Fibroblast of peridontal ligament (primary cell): Measurements from ENCODE around the gene BRIP1.
A peak's percentile ranks its signal among the peaks of the same experiment; 100 is the strongest.

ENCODE experiments used
- DNase-seq: peaks from one replicate; pipeline ENCODE4 v3.0.0-alpha.2; 2010; ENCODE audit errors: extremely low read depth

The BRIP1 gene

DNA sequence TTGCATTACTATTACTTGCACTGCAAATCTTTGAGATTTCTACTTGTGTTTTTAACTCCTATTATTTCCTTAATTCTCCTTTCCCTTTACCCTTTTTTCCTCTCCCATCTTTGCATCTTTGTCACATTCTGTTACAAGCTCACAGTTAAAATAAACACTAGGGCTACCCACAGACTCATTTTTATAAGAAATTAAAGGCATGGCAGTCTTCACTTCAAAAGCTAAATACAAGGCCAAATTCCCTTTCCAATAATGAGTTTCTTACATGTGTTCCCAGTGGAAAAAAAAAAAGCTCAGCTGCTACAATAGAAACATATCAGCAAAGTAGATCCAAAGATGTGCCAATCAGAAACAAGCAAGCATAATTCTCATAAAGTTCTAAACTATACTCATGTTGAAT is 3.7 kb upstream of the BRIP1 start:
- no peak for DNase-seq

DNA sequence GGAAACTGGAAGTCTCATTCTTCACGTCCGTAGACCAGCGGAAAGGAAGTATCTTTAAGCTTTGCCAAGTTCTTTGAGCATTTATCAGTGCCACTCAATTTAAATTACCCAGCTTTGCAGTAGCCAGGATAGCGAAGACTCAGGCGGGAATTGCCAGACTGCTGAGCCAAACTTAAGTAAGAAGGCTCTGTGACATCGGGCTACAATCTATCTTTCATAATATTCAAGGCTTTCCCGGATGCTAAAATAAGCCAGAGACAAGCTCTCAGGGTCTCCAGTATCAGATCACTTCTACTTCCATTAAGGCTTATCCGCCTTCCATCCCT is 436 bp upstream of the BRIP1 start:
- DNase-seq = no peak

DNA sequence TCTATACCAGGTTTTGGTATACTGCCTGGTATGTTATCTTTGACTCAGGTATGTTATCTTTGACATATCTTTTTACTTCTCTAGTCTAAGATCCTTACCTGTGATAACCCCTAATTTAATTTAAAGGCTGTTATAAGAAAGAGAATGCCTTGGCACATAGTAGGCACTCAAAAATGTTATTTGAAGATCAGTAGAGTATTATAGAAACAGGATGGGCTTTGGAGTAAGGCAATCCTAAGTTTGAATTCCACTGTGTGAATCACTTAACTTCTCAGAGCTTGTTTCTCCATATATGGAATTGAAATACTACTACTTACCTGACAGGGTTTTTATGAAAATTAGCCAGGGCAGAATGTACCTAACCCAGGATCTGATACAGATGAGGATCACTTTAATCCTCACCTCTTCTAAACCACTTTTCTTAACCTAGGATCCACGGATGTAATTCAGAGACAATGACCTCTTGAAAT is 1.2 kb downstream of the BRIP1 start:
- DNase-seq = peak; percentile 45

DNA sequence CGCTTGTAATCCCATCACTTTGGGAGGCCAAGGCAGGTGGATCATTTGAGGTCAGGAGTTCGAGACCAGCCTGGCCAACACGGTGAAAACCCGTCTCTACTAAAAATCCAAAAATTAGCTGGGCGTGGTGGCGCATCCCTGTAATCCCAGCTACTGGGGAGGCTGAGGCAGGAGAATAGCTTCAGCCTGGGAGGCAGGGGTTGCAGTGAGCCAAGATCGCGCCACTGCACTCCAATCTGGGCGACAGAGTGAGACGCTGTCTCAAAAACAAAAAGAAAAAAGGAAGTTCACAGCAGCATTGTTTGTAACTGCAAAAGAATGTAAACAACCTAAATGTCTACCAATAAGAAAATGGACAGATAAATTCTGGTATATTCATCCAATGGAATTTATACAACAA is 2.9 kb downstream of the BRIP1 start:
- peak; percentile 14 for DNase-seq

DNA sequence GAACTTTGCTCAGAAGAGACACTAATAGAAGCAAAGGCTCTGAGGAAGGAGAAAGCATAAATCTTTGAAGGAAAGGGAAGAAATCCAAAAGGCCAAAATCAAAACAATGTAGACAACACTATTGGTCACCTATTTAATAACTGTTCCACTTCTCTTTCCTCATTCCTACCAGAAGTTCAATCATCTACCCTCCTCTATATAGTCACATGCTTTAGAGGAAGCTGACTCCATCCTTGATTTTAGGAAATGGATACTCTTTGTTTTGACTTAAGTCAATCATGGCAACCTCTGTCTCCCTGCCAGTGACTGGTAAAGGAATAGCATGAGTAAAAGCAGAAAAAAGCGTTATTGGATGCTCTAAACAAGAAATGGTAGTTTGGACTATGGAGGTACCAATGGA is 7.3 kb downstream of the BRIP1 start:
- no peak for DNase-seq

DNA sequence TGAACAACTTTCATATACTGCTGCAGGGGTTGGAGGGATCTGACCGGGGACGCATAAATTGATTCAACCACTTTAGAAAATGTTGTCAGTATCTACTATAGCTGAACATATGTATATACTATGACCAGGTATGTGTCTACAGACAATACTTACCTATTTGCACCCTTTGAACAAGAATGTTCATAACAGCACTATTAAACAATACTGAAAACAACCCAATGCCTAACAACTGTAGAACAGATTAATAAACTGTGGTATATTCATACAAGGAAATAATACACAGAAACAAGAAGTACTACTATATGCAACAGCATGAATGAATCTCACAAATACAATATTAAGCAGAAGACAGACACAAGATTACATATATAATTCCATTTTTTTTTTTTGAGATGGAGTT is 10.5 kb downstream of the BRIP1 start:
- no peak for DNase-seq

DNA sequence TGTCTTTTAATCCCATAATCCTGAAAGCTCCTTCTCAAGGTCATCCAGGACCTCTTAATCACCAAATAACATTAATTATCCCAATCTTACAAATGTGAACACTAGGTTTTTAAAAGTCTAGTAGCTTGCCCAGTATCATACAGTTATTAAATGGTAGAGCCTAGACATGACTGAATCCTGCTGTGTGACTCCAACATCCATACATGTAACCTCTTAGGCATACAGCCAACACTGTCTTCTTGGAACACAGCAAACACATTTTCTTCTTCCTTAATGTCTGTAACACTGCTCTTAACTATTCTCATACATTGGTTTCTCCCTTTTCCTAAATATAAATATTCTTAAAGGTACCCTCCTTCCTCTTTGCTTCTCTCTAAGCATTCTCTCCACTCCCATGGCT is 13.7 kb downstream of the BRIP1 start:
- peak; percentile 18 for DNase-seq

DNA sequence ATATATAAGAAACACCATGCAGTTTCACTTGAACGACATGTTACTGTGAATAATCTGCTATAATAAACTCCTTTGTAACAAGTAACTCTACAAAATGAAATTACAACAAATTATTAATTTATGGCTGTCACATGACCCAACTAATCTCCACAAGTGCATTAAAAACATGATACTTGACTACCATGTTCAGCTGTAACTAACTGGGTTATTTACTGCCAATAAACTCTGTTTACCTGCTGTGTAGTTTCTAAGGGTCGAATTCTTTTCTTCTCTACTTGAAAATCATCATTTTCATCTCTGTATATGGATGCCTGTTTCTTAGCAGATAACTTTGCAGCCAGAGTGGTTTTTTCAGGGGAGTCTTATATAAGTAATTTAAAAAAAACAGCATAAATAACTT is 14.4 kb downstream of the BRIP1 start:
- DNase-seq = no peak

DNA sequence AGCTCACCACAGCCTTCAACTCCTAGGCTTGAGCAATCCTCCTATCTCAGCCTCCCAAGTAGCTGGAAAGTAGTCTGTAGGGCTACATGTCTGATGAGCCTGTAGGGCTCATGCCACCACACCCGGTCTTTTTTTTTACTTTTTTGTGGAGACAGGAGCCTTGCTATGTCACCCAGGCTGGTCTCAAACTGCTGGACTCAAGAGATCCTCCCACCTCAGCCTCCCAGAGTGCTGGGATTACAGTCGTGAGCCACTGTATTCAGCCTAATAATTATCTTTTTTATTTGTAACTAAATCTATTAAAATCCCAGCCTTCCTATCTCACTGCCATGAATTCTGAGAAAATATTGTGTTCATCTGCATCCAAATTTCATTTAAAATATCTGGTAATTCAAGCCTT is 15.1 kb downstream of the BRIP1 start:
- DNase-seq = no peak

DNA sequence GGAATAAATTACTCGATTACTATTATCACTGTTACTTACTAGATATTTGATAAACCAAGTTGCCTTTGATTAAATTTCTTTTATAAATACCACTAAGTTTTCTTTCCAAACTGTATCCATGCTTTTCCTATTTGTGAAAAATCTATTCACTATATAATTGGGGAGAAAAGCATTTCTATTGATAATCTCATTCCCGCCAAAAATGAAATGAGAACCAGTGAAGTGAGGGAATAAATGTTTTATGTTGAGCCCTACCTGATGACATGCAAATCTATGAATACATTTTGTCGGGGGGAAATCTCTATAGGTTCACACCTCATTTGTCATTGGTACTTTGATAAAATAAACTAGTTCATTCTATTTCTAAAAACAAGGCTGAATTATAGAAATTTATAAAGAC is 15.7 kb downstream of the BRIP1 start:
- DNase-seq = no peak

DNA sequence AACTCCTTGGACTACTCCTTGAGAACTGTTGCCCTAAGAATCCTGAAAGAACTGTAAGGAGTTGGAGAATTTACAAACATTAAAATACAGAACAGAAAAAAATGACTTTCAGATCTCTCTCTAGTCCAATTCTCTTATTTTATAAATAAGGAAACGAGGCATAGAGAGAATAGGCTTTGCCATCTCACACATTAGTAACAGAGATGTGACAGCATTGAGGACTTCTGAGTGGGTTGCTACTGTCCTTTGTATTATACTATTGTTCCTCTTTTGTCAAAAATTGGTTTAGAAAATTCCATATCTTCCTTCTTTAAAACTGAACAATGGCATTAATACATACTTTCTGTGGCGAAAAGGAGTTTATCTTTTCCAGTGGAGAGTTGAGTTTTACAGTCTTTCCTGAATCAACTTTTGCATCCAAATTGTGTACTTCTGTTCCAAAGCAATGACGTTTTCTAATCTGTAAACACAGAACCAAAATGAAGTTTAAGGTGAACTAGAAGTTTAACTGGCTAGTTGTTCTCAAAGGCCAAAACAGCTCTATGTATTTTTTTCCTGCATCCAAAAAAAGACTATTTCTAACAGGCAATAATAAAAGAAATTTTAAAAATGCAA is 16.5 kb downstream of the BRIP1 start:
- no peak for DNase-seq

DNA sequence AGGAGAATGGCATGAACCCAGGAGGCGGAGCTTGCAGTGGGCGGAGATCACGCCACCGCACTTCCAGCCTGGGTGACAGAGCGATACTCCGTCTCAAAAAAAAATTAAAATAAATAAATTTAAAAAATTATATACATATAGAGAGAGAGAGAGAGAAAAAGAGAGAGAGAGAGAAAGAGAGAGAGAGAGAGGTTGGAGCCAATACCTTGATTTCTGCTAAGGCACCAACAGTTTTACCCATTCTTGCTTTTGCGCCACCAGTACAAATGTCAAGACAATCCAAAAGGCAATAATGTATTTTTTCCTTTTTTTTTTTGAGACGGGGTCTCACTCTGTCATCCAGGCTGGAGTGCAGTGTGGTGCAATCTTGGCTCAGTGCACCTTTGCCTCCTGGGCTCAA is 17.2 kb downstream of the BRIP1 start:
- no peak for DNase-seq

DNA sequence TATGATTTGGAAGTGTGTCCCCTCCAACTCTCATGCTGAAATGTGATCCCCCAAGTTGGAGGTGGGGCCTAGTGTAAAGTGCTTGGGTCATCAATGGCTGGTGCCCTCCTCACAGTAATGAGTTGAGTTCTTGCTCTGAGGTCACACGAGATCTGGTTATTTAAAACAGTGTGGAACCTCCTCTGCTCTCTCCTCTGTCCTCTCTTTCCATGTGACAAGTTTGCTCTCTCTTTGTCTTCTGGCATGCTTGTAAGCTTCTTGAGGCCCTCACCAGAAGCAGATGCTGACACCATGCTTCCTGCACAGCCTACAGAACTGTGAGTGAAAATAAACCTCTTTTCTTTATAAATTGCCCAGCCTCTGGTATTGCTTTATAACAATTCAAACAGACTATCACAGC is 19.9 kb downstream of the BRIP1 start:
- no peak for DNase-seq

DNA sequence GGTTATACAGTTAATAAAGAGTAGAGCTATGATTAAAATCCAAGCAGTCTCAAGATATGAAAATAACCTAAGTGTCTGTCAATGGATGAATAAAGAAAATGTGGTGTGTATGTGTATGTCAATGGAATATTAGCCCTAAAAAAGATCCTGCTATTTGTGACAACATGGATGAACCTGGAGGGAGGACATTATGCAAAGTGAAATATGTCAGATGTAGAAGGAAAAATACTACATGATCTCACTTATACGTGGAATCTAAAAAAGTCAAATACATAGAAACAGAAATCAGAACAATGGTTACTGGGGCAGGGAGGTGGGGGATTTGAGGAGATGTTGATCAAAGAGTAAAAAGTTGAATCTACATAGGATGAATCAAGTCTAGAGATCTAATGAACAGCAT is 20.4 kb downstream of the BRIP1 start:
- DNase-seq = no peak

DNA sequence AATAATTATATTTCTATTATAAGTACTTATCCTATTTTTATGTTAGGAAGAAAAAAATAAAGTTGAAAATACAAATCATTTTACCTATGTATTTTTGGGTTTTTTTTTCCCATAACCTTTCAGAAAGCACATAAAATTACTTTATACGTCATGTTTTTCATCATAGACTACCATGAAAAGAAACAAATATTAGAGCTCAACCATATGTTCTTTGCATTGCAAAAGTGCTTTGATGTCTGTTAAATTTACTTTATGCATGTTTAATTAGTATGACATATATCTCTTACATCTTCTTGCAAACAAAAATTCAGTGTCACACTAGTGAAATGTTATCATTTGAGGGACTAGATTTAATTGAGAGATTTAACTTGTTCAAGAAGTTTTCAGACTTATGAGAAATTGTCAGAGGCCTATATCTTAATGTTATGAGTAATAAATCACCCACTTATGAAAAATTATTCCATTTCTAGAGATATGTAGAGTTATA is 24.0 kb downstream of the BRIP1 start:
- DNase-seq = no peak

DNA sequence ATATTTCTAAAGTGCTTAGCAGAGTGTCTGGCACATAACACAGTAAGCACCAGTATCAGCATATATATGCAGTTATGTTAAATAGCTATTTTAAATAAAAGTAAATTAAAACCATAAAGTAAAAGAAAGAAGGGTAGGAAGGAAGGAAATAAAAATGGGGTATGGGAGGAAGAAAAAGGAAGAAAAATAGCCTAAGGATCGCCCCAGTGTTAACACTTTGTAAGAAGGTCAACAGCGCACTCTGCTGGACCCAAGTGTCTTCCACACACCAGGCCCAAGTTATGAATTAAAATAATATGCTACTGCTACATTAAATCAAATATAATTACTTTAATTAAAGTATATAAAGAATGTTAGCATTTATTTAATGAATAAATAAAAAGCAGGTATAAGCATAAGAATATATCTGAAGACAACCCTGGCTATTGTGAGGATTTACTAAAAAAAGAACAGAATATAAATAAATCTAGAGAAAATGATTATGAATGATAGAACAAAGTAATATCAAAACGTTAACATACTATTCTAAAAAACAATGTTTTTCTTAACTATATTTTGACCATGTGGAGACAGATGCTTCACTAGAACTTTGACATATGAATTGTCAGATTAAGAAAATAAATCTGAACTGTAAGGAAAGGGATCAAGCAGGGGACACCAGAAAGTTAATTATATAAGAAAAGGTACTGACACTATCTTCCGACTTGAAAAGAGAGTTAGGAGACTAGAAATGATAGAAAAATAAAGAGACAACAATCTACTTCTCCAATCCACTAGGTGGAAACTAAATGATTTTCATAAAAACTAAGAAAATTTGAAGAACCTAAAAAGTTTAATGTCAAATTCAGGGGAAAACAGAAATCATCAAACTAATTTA is 25.9 kb downstream of the BRIP1 start:
- peak; percentile 90 for DNase-seq

DNA sequence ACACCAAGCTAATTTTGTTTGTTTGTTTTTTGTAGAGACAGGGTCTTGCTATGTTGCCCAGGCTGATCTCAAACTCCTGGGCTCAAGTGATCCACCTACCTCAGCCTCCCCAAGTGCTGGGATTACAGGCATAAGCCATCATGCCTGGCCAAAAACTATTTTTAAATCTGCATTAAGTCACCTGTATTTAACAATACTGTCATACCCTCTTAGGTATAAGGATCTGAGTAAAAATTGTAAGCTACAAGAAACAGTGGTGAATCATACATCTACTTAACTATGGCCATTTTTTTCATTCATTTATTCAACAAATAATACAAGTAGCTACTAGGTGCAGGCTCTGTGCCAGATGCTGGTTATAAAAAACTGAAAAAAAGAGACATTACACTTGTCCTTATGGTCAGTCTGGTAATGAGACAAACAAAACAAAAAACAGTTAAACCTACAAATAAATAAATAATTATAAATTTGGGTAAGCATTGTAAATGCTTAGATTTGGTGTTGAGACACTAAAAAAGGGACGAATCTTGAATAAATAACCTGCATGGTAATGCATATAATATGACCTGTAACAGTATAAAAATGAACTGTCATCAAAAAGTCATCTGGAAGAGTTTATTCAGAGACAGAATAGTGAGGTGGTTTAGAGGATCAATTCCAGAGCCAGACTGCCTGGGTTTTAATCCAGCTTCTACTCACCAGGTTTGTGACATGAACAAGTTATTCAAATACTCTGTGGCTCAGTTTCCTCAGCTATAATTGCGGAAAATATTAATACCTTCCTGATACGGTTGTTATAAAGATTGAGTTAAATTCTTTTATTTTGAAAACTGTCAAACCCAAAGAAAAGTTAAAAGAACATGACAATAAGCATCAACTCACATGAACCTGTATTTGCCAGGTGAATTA is 26.8 kb downstream of the BRIP1 start:
- DNase-seq = no peak

DNA sequence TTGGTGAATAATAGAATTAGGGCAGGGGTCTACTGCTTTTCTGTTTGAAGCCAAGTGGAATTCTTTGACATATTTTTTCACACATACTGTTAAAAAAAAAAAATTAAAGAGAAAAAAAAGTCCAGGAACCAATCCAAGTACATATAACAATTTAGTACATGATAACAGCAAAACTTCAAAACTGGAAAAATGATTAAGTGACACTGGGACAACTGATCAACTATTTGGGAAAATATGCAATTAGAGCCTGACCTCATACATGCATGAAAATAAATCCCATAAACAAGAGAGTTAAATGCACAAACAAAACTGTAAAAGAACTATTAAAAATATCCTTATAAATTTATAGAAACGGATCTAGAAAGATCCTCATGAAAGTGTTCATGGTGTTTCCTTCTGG is 27.7 kb downstream of the BRIP1 start:
- DNase-seq = no peak

DNA sequence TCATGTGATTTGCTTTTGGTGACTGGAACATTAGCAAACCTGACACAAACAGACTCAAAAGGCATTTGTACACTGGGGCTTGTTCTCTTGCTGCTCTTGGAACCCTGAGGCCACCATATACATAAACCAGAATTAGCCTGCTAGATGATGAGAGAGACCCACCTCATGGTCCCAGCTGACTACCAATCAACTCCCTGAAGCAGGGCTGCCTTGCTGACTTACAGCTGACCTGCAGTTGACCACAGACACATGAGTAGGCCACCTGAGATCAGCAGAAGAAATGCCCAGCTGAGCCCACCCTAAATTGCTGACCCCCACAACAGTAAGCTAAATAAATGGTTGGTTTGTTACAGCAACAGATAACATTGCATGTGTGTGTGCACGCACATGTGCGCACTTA is 28.7 kb downstream of the BRIP1 start:
- DNase-seq = no peak

DNA sequence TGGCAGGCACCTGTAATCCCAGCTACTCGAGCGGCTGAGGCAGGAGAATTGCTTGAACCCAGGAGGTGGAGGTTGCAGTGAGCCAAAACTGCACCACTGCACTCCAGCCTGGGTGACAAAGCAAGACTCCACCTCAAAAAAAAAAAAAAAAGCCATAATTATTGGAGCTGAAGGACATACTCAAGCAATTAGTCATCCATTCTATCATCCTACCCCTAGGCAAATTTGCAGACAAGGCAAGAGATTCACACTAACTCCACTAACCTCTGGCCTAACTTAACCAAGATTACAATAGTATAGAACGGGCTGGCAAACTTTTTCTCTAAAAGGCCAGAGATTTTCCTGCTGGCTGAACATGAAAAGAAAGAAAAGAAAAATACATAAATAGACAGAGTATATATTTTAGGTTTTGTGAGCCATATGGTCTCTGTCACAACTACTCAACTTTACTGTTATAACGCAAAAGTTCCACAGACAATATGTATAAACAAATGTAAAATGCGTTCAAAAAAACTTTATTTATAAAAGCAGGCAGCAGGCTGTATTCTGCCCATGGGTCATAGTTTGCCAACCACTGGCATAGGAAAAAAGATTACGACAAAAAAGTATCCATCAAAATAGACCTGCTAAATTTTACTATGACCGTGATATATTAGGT is 29.7 kb downstream of the BRIP1 start:
- DNase-seq = peak; percentile 61

DNA sequence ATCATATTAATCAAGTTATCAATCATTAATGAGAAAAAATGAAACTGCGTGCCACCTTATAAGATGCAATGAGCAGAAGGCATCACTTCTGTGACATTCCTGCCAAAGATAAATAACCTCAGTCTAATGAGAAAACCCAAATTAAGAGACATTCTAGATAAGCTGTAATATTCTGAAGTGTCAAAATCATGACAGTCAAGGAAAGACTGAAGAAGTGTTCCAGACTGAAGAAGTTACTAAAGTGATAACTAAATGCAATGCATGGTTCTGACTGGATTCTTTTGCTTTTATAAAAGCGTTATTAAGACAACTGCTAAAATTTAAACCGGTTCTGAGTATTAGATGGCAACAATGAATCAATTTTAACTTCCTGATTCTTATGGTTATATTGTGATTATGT is 30.9 kb downstream of the BRIP1 start:
- DNase-seq = no peak

DNA sequence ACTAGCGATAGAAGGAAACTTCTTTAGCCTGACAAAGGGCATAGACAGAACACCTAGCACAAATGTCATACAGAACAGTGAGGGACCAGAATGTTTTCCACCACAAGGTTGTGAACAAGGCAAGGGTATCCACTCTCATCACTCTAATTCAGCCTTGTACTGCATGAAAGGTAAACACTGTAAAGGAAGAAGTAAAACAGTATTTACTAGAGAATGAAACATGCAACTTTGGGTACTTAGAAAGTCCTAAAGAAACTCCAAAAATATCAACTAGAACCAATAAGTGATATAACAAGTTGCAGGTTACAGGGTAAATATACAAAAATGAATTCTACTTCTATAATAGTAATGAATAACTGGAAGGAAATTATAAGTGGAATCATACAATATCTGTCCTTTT is 32.2 kb downstream of the BRIP1 start:
- no peak for DNase-seq
